Esophagus muscularis mucosa (tissue), 4 donors: ENCODE data around the gene SCARF1.

Source experiments
- CTCF ChIP-seq, 3 experiments: fragments of 200-600 bp in 2 of 3; fragments of 450-650 bp in 1 of 3; sonication (generic) in 2 of 3; IDR thresholded peaks; one replicate each; pipeline ENCODE4 v1.5.1; 2017 to 2019; ENCODE audit warnings: antibody characterized with exemption in 3 of 3, mild to moderate bottlenecking in 2 of 3, moderate library complexity in 1 of 3
- EP300 ChIP-seq: sonication (generic); formaldehyde crosslinking; IDR thresholded peaks from one replicate; pipeline ENCODE4 v1.6.1; 2017; ENCODE audit warnings: antibody characterized with exemption
- POLR2A ChIP-seq: fragments of 450-650 bp; IDR thresholded peaks from one replicate; pipeline ENCODE4 v1.6.1; 2017; ENCODE audit warnings: antibody characterized with exemption, moderate library complexity, mild to moderate bottlenecking, low read depth
- POLR2AphosphoS5 ChIP-seq, 2 donors: sonication (generic); formaldehyde crosslinking; IDR thresholded peaks; one replicate each; pipeline ENCODE4 v1.6.1; 2017; ENCODE audit warnings: antibody characterized with exemption in 2 of 2

GRCh38 chr17:1651559-1651844 lies 6.0 kb upstream of the SCARF1 start:
- TF ChIP-seq POLR2A, result no peak
- TF ChIP-seq CTCF (IDR thresholded peaks at IDR 0.05), result no peak
- no peak for TF ChIP-seq EP300
- no peak for TF ChIP-seq POLR2AphosphoS5 (IDR thresholded peaks at IDR 0.05)
